H1 (cell line): Measurements from ENCODE around the gene IFNA1. TPM values are rescaled to one million over a fixed set of nuclear protein-coding genes. Genes with fewer than 3 reads are reported as not detected.

Experiments used
- CTCF ChIA-PET: fragments of 300-600 bp; sonication (Branson Sonifier 250); formaldehyde crosslinking; loops from one replicate; lab custom pipeline; 2021; ENCODE audit not compliant: partially characterized antibody; lab: Charles Lee
- POLR2A ChIA-PET: fragments of 300-600 bp; sonication (Branson Sonifier 250); formaldehyde crosslinking; loops from one replicate; lab custom pipeline; 2021; ENCODE audit warnings: inconsistent platforms; ENCODE audit not compliant: partially characterized antibody; lab: Charles Lee
- DNase-seq, 2 experiments: peaks; one replicate each; pipeline versions ENCODE4 v3.0.0 to v3.0.0-alpha.2; 2010 to 2022; ENCODE audit warnings: low spot score in 2 of 2, low read depth in 1 of 2, mixed read lengths in 1 of 2
- FAIRE-seq: peaks from 2 replicates; lab custom pipeline; 2011; peaks lifted over from hg19 to GRCh38; lab: Jason Lieb, UNC
- H2AFZ ChIP-seq: 2 replicates; pipeline ENCODE4 v1.8.1; 2012; ENCODE audit warnings: low read length, inconsistent platforms
- H2AK5ac ChIP-seq: 2 replicates; pipeline ENCODE4 v1.6.1; 2013; ENCODE audit warnings: low read depth, low read length
- H2BK120ac ChIP-seq: replicated peaks from 2 replicates; pipeline ENCODE3; 2013; ENCODE audit warnings: low read depth, low read length, inconsistent platforms
- H2BK12ac ChIP-seq: 2 replicates; pipeline ENCODE4 v1.6.1; 2013; ENCODE audit warnings: low read depth, low read length
- H2BK15ac ChIP-seq: 2 replicates; pipeline ENCODE4 v1.6.1; 2013; ENCODE audit warnings: low read length
- H2BK20ac ChIP-seq: 2 replicates; pipeline ENCODE4 v1.6.1; 2013; ENCODE audit warnings: low read length
- H2BK5ac ChIP-seq: 2 replicates; pipeline ENCODE4 v1.6.1; 2013; ENCODE audit warnings: low read depth, low read length
- H3K14ac ChIP-seq: 2 replicates; pipeline ENCODE4 v1.6.1; 2013; ENCODE audit warnings: inconsistent platforms; ENCODE audit not compliant: insufficient read length
- H3K18ac ChIP-seq: 2 replicates; pipeline ENCODE4 v1.6.1; 2013; ENCODE audit warnings: low read length; ENCODE audit errors: extremely low read depth
- H3K23ac ChIP-seq: 2 replicates; pipeline ENCODE4 v1.6.1; 2013; ENCODE audit warnings: inconsistent platforms; ENCODE audit not compliant: insufficient read length
- H3K23me2 ChIP-seq: 2 replicates; pipeline ENCODE4 v1.6.1; 2013; ENCODE audit warnings: low read depth, low read length
- H3K27ac ChIP-seq: 2 replicates; pipeline ENCODE4 v1.6.1; 2011; ENCODE audit warnings: low read depth, low read length, inconsistent platforms
- H3K27me3 ChIP-seq, 4 experiments: replicated peaks in 1 of 4; 1 replicate in 1 of 4; 2 replicates in 3 of 4; pipeline versions ENCODE4 v1.6.1 to v1.8.1; 2011 to 2013; ENCODE audit warnings: low read length in 3 of 4, mild to moderate bottlenecking in 3 of 4, inconsistent platforms in 2 of 4, mixed read lengths in 2 of 4, moderate library complexity in 1 of 4; ENCODE audit not compliant: control insufficient read depth in 3 of 4, insufficient read depth in 3 of 4; ENCODE audit errors: extremely low read depth in 1 of 4
- H3K36me3 ChIP-seq, 4 experiments: 2 replicates each; pipeline versions ENCODE4 v1.6.1 to v1.8.1; 2011 to 2013; ENCODE audit warnings: mild to moderate bottlenecking in 4 of 4, low read length in 3 of 4, moderate library complexity in 2 of 4, control low read depth in 1 of 4, inconsistent platforms in 1 of 4; ENCODE audit not compliant: insufficient read depth in 4 of 4, control insufficient read depth in 2 of 4
- H3K4ac ChIP-seq: replicated peaks from 2 replicates; pipeline ENCODE3; 2013; ENCODE audit warnings: low read length, low read depth, mixed read lengths, inconsistent platforms; ENCODE audit not compliant: insufficient read length
- H3K4me1 ChIP-seq, 4 experiments: replicated peaks in 1 of 4; 1 replicate in 1 of 4; 2 replicates in 3 of 4; pipeline versions ENCODE4 v1.6.1 to v1.8.1; 2011 to 2013; ENCODE audit warnings: low read length in 3 of 4, inconsistent platforms in 2 of 4, mixed read lengths in 1 of 4; ENCODE audit not compliant: insufficient read depth in 4 of 4, control insufficient read depth in 3 of 4
- H3K4me2 ChIP-seq, 2 experiments: 2 replicates each; pipeline versions ENCODE4 v1.6.1 to v1.8.1; 2011 to 2013; ENCODE audit warnings: low read depth in 2 of 2, low read length in 2 of 2, control low read depth in 1 of 2, inconsistent platforms in 1 of 2, mild to moderate bottlenecking in 1 of 2; ENCODE audit not compliant: insufficient read depth in 1 of 2
- H3K4me3 ChIP-seq, 4 experiments: fragments of 200-600, 300-600 bp in 1 of 4; sonication (generic), shearing (Covaris generic), sonication (Bioruptor Twin) in 1 of 4; 2 replicates each; pipeline versions ENCODE4 v1.5.1 to v1.8.1; 2011 to 2016; ENCODE audit warnings: low read length in 4 of 4, low read depth in 3 of 4, control low read depth in 2 of 4, inconsistent platforms in 2 of 4, mild to moderate bottlenecking in 2 of 4, mixed read lengths in 1 of 4, moderate library complexity in 1 of 4; ENCODE audit not compliant: insufficient read depth in 2 of 4; ENCODE audit errors: extremely low read depth in 1 of 4
- H3K56ac ChIP-seq: replicated peaks from 2 replicates; pipeline ENCODE3; 2013; ENCODE audit warnings: low read depth, mild to moderate bottlenecking, mixed read lengths, low read length, inconsistent platforms; ENCODE audit not compliant: insufficient read length
- H3K79me1 ChIP-seq: 2 replicates; pipeline ENCODE4 v1.6.1; 2013; ENCODE audit warnings: low read depth, low read length, control low read depth
- H3K79me2 ChIP-seq, 2 experiments: 2 replicates each; pipeline versions ENCODE4 v1.6.1 to v1.8.1; 2012 to 2013; ENCODE audit warnings: low read length in 2 of 2, mild to moderate bottlenecking in 2 of 2, inconsistent platforms in 1 of 2; ENCODE audit not compliant: insufficient read depth in 2 of 2, control insufficient read depth in 1 of 2
- H3K9ac ChIP-seq, 4 experiments: replicated peaks in 1 of 4; 1 replicate in 1 of 4; 2 replicates in 3 of 4; pipeline versions ENCODE4 v1.6.1 to v1.8.1; 2011 to 2013; ENCODE audit warnings: low read depth in 3 of 4, low read length in 3 of 4, control low read depth in 2 of 4, mild to moderate bottlenecking in 2 of 4, moderate library complexity in 2 of 4, inconsistent platforms in 1 of 4; ENCODE audit errors: extremely low read depth in 1 of 4
- H3K9me3 ChIP-seq, 2 experiments: 2 replicates each; pipeline versions ENCODE4 v1.6.1 to v1.8.1; 2012 to 2013; ENCODE audit warnings: mild to moderate bottlenecking in 2 of 2, moderate library complexity in 2 of 2, control low read depth in 1 of 2, inconsistent platforms in 1 of 2, low read depth in 1 of 2, low read length in 1 of 2, mixed read lengths in 1 of 2; ENCODE audit not compliant: insufficient read depth in 2 of 2
- H4K20me1 ChIP-seq, 2 experiments: replicated peaks in 1 of 2; 2 replicates each; pipeline versions ENCODE3 to v1.8.1; 2011 to 2013; ENCODE audit warnings: inconsistent platforms in 2 of 2, low read length in 2 of 2, mild to moderate bottlenecking in 1 of 2; ENCODE audit not compliant: insufficient read depth in 2 of 2, control insufficient read depth in 1 of 2
- H4K5ac ChIP-seq: 2 replicates; pipeline ENCODE4 v1.6.1; 2013; ENCODE audit warnings: low read length, low read depth, mixed read lengths, inconsistent platforms; ENCODE audit not compliant: insufficient read length
- H4K8ac ChIP-seq: 2 replicates; pipeline ENCODE4 v1.8.0; 2013; ENCODE audit warnings: mild to moderate bottlenecking, moderate library complexity, low read length, inconsistent platforms; ENCODE audit not compliant: insufficient read depth; ENCODE audit errors: extremely low read depth
- H4K91ac ChIP-seq: replicated peaks from 2 replicates; pipeline ENCODE3; 2013; ENCODE audit warnings: low read length, mixed read lengths, inconsistent platforms; ENCODE audit not compliant: insufficient read length
- CTBP2 ChIP-seq: IDR thresholded peaks from 2 replicates; pipeline ENCODE4 v1.7.0; 2011; ENCODE audit warnings: borderline replicate concordance, mild to moderate bottlenecking, moderate library complexity, mixed read lengths, low read length; ENCODE audit not compliant: insufficient read depth, insufficient read length
- EGR1 ChIP-seq: IDR thresholded peaks from 2 replicates; pipeline ENCODE4 v1.6.1; 2011; ENCODE audit warnings: low read depth, low read length, borderline replicate concordance
- MAFK ChIP-seq: IDR thresholded peaks from 2 replicates; pipeline ENCODE4 v1.6.1; 2012; ENCODE audit warnings: low read depth, mild to moderate bottlenecking, improper control_type of control experiment, low read length
- PHF8 ChIP-seq: fragments of 200-600 bp; sonication (generic); conservative IDR thresholded peaks from 2 replicates; pipeline ENCODE4 v1.7.1; 2012; ENCODE audit warnings: low read depth, mild to moderate bottlenecking, inconsistent platforms, low read length, moderate library complexity
- RAD21 ChIP-seq, 2 experiments: IDR thresholded peaks in 1 of 2; conservative IDR thresholded peaks in 1 of 2; 2 replicates each; pipeline ENCODE4 v1.6.1; 2011; ENCODE audit warnings: low read depth in 2 of 2, low read length in 2 of 2, improper control_type of control experiment in 1 of 2, inconsistent platforms in 1 of 2, mild to moderate bottlenecking in 1 of 2, moderate library complexity in 1 of 2
- WGBS, 2 experiments: shearing (Covaris generic) in 1 of 2; methylation state at CpG; one replicate each; pipeline versions ENCODE4 v1.1.6 to v1.1.7; 2013 to 2015; ENCODE audit warnings: low lambda C conversion rate in 2 of 2, mixed read lengths in 2 of 2, inconsistent platforms in 1 of 2, low coverage in 1 of 2, missing lambda C conversion rate in 1 of 2; ENCODE audit not compliant: insufficient replicate concordance in 2 of 2, insufficient coverage in 1 of 2, insufficient read length in 1 of 2; ENCODE audit errors: extremely low coverage in 1 of 2, missing lambda C conversion rate in 1 of 2; 5-methylcytosine and 5-hydroxymethylcytosine counted together
- polyA plus RNA-seq, 7 experiments: library from polyadenylated mRNA; depleted of rRNA in 3 of 7; stranded (reverse) in 5 of 7; unstranded in 2 of 7; fragments of >200 nt in 5 of 7; fragments of 200-250 nt in 2 of 7; gene quantifications; 1 replicate in 5 of 7; 2 replicates in 1 of 7; 4 replicates in 1 of 7; pipeline versions ENCODE4 v1.2.1 to v1.2.3, GENCODE V29; 2011 to 2013; ENCODE audit warnings: missing spikeins in 2 of 7, mixed read lengths in 2 of 7
- total RNA-seq: library from RNA; stranded (reverse); fragmentation: NEBNext Ultra II Directional; extraction: Animal tissue kit (Norgen Biotek cat#: 25700); gene quantifications from 2 replicates; pipeline ENCODE4 v1.2.1, GENCODE V29; 2021
- TF ChIP-seq, protein P1 (sequence below): IDR thresholded peaks from 2 replicates; pipeline ENCODE4 v1.6.1; 2011; ENCODE audit warnings: low read depth, mild to moderate bottlenecking, low read length; ENCODE audit not compliant: insufficient read depth

The IFNA1 gene
- total and polyA plus RNA-seq, 2 of the 8 experiments (the other 6 are each of a cell fraction or from before 2014, with no cell fraction given), result not detected

DNA sequence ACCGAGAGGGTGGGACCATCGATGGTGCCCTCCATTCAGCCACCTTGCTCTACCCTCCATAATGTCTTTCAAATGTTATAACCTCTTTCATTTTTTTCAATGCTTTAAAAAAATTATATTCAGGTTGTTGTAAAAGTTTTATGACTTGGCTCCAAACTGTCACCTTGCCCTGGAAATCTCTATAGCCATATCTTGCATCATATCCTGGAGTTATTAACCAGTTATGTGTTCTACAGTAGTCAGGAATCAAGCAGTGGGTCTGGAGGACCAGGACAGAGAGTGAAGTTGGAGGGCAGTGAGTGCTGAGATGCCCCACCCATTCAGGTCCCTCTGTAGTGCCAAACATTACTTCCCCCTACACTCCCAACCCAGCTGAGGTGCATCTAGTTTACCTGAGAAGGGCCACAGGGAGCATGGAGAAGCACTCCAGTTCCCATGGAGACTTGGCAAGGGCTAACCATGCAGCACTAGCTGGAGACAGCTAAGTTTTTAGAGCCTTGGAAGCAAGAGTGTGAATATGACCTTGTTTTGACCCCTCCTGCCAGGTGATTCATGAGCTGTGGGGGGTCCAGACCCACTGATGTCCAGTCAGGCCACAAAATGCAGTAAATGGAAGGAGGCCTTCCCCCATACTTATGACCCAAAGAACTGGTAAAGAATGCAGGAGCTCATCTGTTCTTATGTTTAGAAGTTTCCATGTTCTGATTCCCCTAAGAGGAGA is 25.9 kb upstream of the IFNA1 start:
- no peak overlapping the region for H3K9ac ChIP-seq
- no peak overlapping the region for H3K4me3 ChIP-seq
- no peak overlapping the region for H4K91ac ChIP-seq
- H3K14ac ChIP-seq, result no peak overlapping the region
- no peak overlapping the region for H4K8ac ChIP-seq
- H3K4ac ChIP-seq, result no peak overlapping the region
- no peak overlapping the region for H2AK5ac ChIP-seq
- POLR2A ChIA-PET, result no interaction called here
- CTCF ChIA-PET, result interaction anchor here (0.9 to 1.9 kb wide), 11 partner anchors 8 to 219 kb away, joined by 3 to 6 read pairs (median 3); no protein-coding TSS in a partner anchor
- no peak overlapping the region for H2BK15ac ChIP-seq
- H3K56ac ChIP-seq, result no peak overlapping the region
- TF ChIP-seq RAD21 (IDR thresholded peaks at IDR 0.05 in 1 of 2, conservative IDR thresholded peaks at IDR 0.05 in 1 of 2; ENCODE audit: low read depth in 2 of 2, low read length in 2 of 2) (no peak), MAFK (no peak), PHF8 (no peak), CTBP2 (no peak), EGR1 (no peak)
- TF ChIP-seq, protein P1, sequence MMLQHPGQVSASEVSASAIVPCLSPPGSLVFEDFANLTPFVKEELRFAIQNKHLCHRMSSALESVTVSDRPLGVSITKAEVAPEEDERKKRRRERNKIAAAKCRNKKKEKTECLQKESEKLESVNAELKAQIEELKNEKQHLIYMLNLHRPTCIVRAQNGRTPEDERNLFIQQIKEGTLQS, result no peak
- no peaks in the 10 kb centered on the region for H3K79me1 ChIP-seq
- WGBS, 2 experiments, result 100% methylated on average over 2 of the region's 2 CpGs; no CpG with 5 or more reads in 1 of the 2 experiments
- no peaks in the 10 kb centered on the region for H3K9me3 ChIP-seq
- FAIRE-seq (no peak), DNase-seq (no peak)
- H4K20me1 ChIP-seq, result no peaks in the 10 kb centered on the region
- H2BK20ac ChIP-seq, result no peak overlapping the region
- H3K18ac ChIP-seq, result no peak overlapping the region
- no peak overlapping the region for H2BK120ac ChIP-seq
- H2BK5ac ChIP-seq, result no peak overlapping the region
- H3K4me2 ChIP-seq, result no peak overlapping the region
- no peak overlapping the region for H3K23ac ChIP-seq
- no peaks in the 10 kb centered on the region for H3K23me2 ChIP-seq
- no peak overlapping the region for H4K5ac ChIP-seq
- no peak overlapping the region for H2AFZ ChIP-seq
- no peaks in the 10 kb centered on the region for H3K4me1 ChIP-seq
- H3K36me3 ChIP-seq, result no peaks in the 10 kb centered on the region
- no peaks in the 10 kb centered on the region for H3K27me3 ChIP-seq
- H2BK12ac ChIP-seq, result no peak overlapping the region
- H3K79me2 ChIP-seq, result no peaks in the 10 kb centered on the region
- no peak overlapping the region for H3K27ac ChIP-seq
